ENCODE results near the gene AQP2. TPM values are rescaled to one million over a fixed set of nuclear protein-coding genes. Genes with fewer than 3 reads are reported as not detected.
A peak's percentile ranks its signal among the peaks of the same experiment; 100 is the strongest.

Gene AQP2
- total RNA-seq, 1 donor: not detected

GRCh38 chr12:49944046-49944445, 6.5 kb upstream of the AQP2 start:
- no peak for TF ChIP-seq CTCF (IDR thresholded peaks at IDR 0.05; ENCODE audit: insufficient read depth, low read depth, low read length)
- no peak for DNase-seq (ENCODE audit: low read depth)
- H3K4me3 ChIP-seq (ENCODE audit: low read depth, low read length): no peak overlapping the region

GRCh38 chr12:49944718-49945117, 5.8 kb upstream of the AQP2 start:
- no peak for DNase-seq (ENCODE audit: low read depth)
- no peak for TF ChIP-seq CTCF (IDR thresholded peaks at IDR 0.05; ENCODE audit: insufficient read depth, low read depth, low read length)
- no peak overlapping the region for H3K4me3 ChIP-seq (ENCODE audit: low read depth, low read length)

GRCh38 chr12:49945394-49946080, 5.0 kb upstream of the AQP2 start:
- peak; percentile 92 for TF ChIP-seq CTCF (IDR thresholded peaks at IDR 0.05; ENCODE audit: insufficient read depth, low read depth, low read length)
- H3K4me3 ChIP-seq (ENCODE audit: low read depth, low read length): peak overlapping the region; percentile 44
- peak; percentile 83 for DNase-seq (ENCODE audit: low read depth)

GRCh38 chr12:49946086-49946485, 4.5 kb upstream of the AQP2 start:
- no peak for DNase-seq (ENCODE audit: low read depth)
- H3K4me3 ChIP-seq (ENCODE audit: low read depth, low read length): no peak overlapping the region
- no peak for TF ChIP-seq CTCF (IDR thresholded peaks at IDR 0.05; ENCODE audit: insufficient read depth, low read depth, low read length)

- no peak for DNase-seq (ENCODE audit: low read depth)
- no peak for TF ChIP-seq CTCF (IDR thresholded peaks at IDR 0.05; ENCODE audit: insufficient read depth, low read depth, low read length)
- no peak overlapping the region for H3K4me3 ChIP-seq (ENCODE audit: low read depth, low read length)
Observed at GRCh38 chr12:49946497-49946896, 4.0 kb upstream of the AQP2 start.

GRCh38 chr12:49947593-49948226, 2.8 kb upstream of the AQP2 start:
- DNase-seq (ENCODE audit: low read depth): no peak
- TF ChIP-seq CTCF (IDR thresholded peaks at IDR 0.05; ENCODE audit: insufficient read depth, low read depth, low read length): no peak
- no peak overlapping the region for H3K4me3 ChIP-seq (ENCODE audit: low read depth, low read length)
